Sigmoid colon (tissue), 7 donors: ENCODE measurements around the gene CRLF1. TPM values are rescaled to one million over a fixed set of nuclear protein-coding genes. Genes with fewer than 3 reads are reported as not detected.

ENCODE experiments used
- DNase-seq: peaks from one replicate; pipeline ENCODE4 v3.0.0-alpha.2; 2019
- H3K27ac ChIP-seq, 4 donors: fragments of 200-600 bp; sonication (generic); one replicate each; pipeline ENCODE4 v1.5.1; 2016 to 2019; ENCODE audit warnings: mild to moderate bottlenecking in 1 of 4
- H3K27me3 ChIP-seq, 3 donors: fragments of 200-600 bp; sonication (generic); one replicate each; pipeline ENCODE4 v1.5.1; 2019; ENCODE audit warnings: mild to moderate bottlenecking in 1 of 3
- H3K36me3 ChIP-seq, 4 donors: fragments of 200-600 bp; sonication (generic); one replicate each; pipeline ENCODE4 v1.5.1; 2016 to 2019
- H3K4me1 ChIP-seq, 4 donors: fragments of 200-600 bp; sonication (generic); one replicate each; pipeline ENCODE4 v1.5.1; 2017 to 2019
- H3K4me3 ChIP-seq, 4 donors: fragments of 200-600 bp; sonication (generic); one replicate each; pipeline ENCODE4 v1.5.1; 2017 to 2019; ENCODE audit warnings: mild to moderate bottlenecking in 2 of 4, moderate library complexity in 1 of 4
- H3K9me3 ChIP-seq, 4 donors: fragments of 200-600 bp in 3 of 4; sonication (generic) in 3 of 4; one replicate each; pipeline versions ENCODE4 v1.5.1 to v1.6.1; 2013 to 2019
- CTCF ChIP-seq, 4 experiments: fragments of 450-650 bp in 3 of 4; fragments of 200-600 bp in 1 of 4; IDR thresholded peaks; one replicate each; pipeline ENCODE4 v1.5.1; 2016 to 2019; ENCODE audit warnings: antibody characterized with exemption in 4 of 4, mild to moderate bottlenecking in 3 of 4, moderate library complexity in 2 of 4
- EP300 ChIP-seq, 4 donors: sonication (generic); formaldehyde crosslinking; IDR thresholded peaks; one replicate each; pipeline ENCODE4 v1.6.1; 2017; ENCODE audit warnings: antibody characterized with exemption in 4 of 4
- POLR2A ChIP-seq, 2 donors: fragments of 450-650 bp; IDR thresholded peaks; one replicate each; pipeline ENCODE4 v1.6.1; 2016; ENCODE audit warnings: antibody characterized with exemption in 2 of 2, mild to moderate bottlenecking in 2 of 2, moderate library complexity in 2 of 2
- POLR2AphosphoS5 ChIP-seq, 4 donors: sonication (generic); formaldehyde crosslinking; IDR thresholded peaks; one replicate each; pipeline ENCODE4 v1.6.1; 2017; ENCODE audit warnings: antibody characterized with exemption in 4 of 4
- WGBS, 2 donors: extraction: QIAGEN DNeasy Blood & Tissue Kit; methylation state at CpG; one replicate each; pipeline ENCODE4 v1.1.7; 2013; 5-methylcytosine and 5-hydroxymethylcytosine counted together
- intact Hi-C: fragments of 100-400 bp; cut with DNase I; formaldehyde crosslinking; loops from one replicate; pipeline ENCODE4 v1.15.1; 2023
- polyA plus RNA-seq, 3 donors: library from polyadenylated mRNA; stranded (reverse); fragments of 200-250 nt; gene quantifications; one replicate each; pipeline ENCODE4 v1.2.3, GENCODE V29; 2013
- total RNA-seq, 4 donors: library from RNA; depleted of rRNA; stranded (reverse); fragments of >200 nt; gene quantifications; one replicate each; pipeline ENCODE4 v1.1.0, GENCODE V29; 2016
- donor health status: healthy with polysubstance abuse.
- donor health status: Bipolar disorder and iron deficiency.
- donor health status: healthy.

CRLF1 gene
- total and polyA plus RNA-seq, 7 donors: 0.60 to 28.8 (median 6.1) TPM; not detected in 1

GRCh38 chr19:18610245-18610555, 3.6 kb upstream of the CRLF1 start:
- Histone ChIP-seq H3K36me3 (no peaks in the 10 kb centered on the region), H3K4me1 (peaks cover 0 to 55% (median 47%) of the 10 kb centered on the region in 4 donors), H3K4me3 (no peak overlapping the region), H3K9me3 (no peaks in the 10 kb centered on the region), H3K27me3 (peaks cover 78 to 96% (median 89%) of the 10 kb centered on the region in 3 donors), H3K27ac (no peak overlapping the region)
- WGBS, 2 donors: 16 to 34% methylated on average over 3 of the region's 3 CpGs
- intact Hi-C loops: no loop called here
- no peak for TF ChIP-seq CTCF (IDR thresholded peaks at IDR 0.05)
- TF ChIP-seq EP300 (IDR thresholded peaks at IDR 0.05): no peak
- TF ChIP-seq POLR2A (IDR thresholded peaks at IDR 0.05): no peak
- TF ChIP-seq POLR2AphosphoS5 (IDR thresholded peaks at IDR 0.05): no peak
- DNase-seq: no peak

- WGBS, 2 donors: 12 to 27% methylated on average over 2 of the region's 2 CpGs
Measured at GRCh38 chr19:18609717-18610051, 3.1 kb upstream of the CRLF1 start.

GRCh38 chr19:18608805-18609716, 2.5 kb upstream of the CRLF1 start:
- Histone ChIP-seq H3K36me3 (no peaks in the 10 kb centered on the region), H3K4me3 (no peak overlapping the region), H3K27ac (no peak overlapping the region), H3K9me3 (no peaks in the 10 kb centered on the region), H3K27me3 (peaks cover 88 to 96% (median 93%) of the 10 kb centered on the region in 3 donors), H3K4me1 (peaks cover 0 to 57% (median 48%) of the 10 kb centered on the region in 4 donors)
- no peak for DNase-seq
- TF ChIP-seq POLR2A (IDR thresholded peaks at IDR 0.05): no peak
- TF ChIP-seq EP300 (IDR thresholded peaks at IDR 0.05): no peak
- no peak for TF ChIP-seq POLR2AphosphoS5 (IDR thresholded peaks at IDR 0.05)
- WGBS, 2 donors: 50% methylated on average over 9 of the region's 9 CpGs
- intact Hi-C loops: no loop called here

More at GRCh38 chr19:18609717-18610051, 3.1 kb upstream of the CRLF1 start:
- Histone ChIP-seq H3K4me3 (no peak overlapping the region), H3K27me3 (peaks cover 83 to 96% (median 93%) of the 10 kb centered on the region in 3 donors), H3K27ac (no peak overlapping the region), H3K36me3 (no peaks in the 10 kb centered on the region), H3K4me1 (peaks cover 0 to 56% (median 47%) of the 10 kb centered on the region in 4 donors), H3K9me3 (no peaks in the 10 kb centered on the region)
- TF ChIP-seq EP300 (IDR thresholded peaks at IDR 0.05) (no peak), POLR2A (IDR thresholded peaks at IDR 0.05) (no peak), CTCF (IDR thresholded peaks at IDR 0.05) (no peak), POLR2AphosphoS5 (IDR thresholded peaks at IDR 0.05) (no peak)
- intact Hi-C loops: no loop called here
- no peak for DNase-seq

- Histone ChIP-seq H3K9me3 (no peaks in the 10 kb centered on the region), H3K4me3 (no peak overlapping the region), H3K36me3 (no peaks in the 10 kb centered on the region), H3K27me3 (peaks cover 85 to 96% (median 93%) of the 10 kb centered on the region in 3 donors), H3K4me1 (peaks cover 0 to 62% (median 54%) of the 10 kb centered on the region in 4 donors), H3K27ac (no peak overlapping the region)
- intact Hi-C loops: no loop called here
- TF ChIP-seq EP300 (IDR thresholded peaks at IDR 0.05) (no peak), CTCF (IDR thresholded peaks at IDR 0.05) (no peak), POLR2AphosphoS5 (IDR thresholded peaks at IDR 0.05) (no peak), POLR2A (IDR thresholded peaks at IDR 0.05) (no peak)
- WGBS, 2 donors: 29 to 37% methylated on average over 5 of the region's 5 CpGs
- no peak for DNase-seq
Measured at GRCh38 chr19:18608102-18608804, 1.7 kb upstream of the CRLF1 start.
